HG03342 (cell line): ENCODE data around the gene MBD4.
"Not testable (repeated sequence)": the region's sequence is repeated elsewhere in the genome, so short reads cannot be mapped to it uniquely, and the experiment has no call there.

Experiments
- ATAC-seq: cut with Tn5 transposase; IDR thresholded peaks from one replicate; pipeline ENCODE4 v1.9.1; 2021; ENCODE audit warnings: mild to moderate bottlenecking, moderate library complexity; ENCODE audit not compliant: unreplicated experiment

The MBD4 gene

GRCh38 chr3:129439817-129440617 lies at the start of gene MBD4, which contains the start of gene IFT122:
MBD4 (minus strand) TSS chr3:129439948; CDS start chr3:129439833, 115 bp downstream.
IFT122 (plus strand) TSS chr3:129440224; CDS start chr3:129440331, 107 bp downstream.
- ATAC-seq, result peak; percentile 89

- not testable (repeated sequence) for ATAC-seq
Measured at GRCh38 chr3:129489258-129489657, 49.5 kb upstream of the MBD4 start.

- ATAC-seq, result not testable (repeated sequence)
Measured at GRCh38 chr3:129487868-129488335, 48.2 kb upstream of the MBD4 start.

- no peak for ATAC-seq
Measured at GRCh38 chr3:129487183-129487867, 47.6 kb upstream of the MBD4 start.

- no peak for ATAC-seq
Measured at GRCh38 chr3:129486664-129487035, 46.9 kb upstream of the MBD4 start.

GRCh38 chr3:129485721-129486663 lies 46.2 kb upstream of the MBD4 start:
- ATAC-seq, result no peak

- not testable (repeated sequence) for ATAC-seq
Measured at GRCh38 chr3:129485146-129485545, 45.4 kb upstream of the MBD4 start.

GRCh38 chr3:129483870-129484269 lies 44.1 kb upstream of the MBD4 start:
- no peak for ATAC-seq

GRCh38 chr3:129482721-129483120 lies 43.0 kb upstream of the MBD4 start:
- ATAC-seq, result no peak

- no peak for ATAC-seq
Measured at GRCh38 chr3:129481766-129482332, 42.1 kb upstream of the MBD4 start.

GRCh38 chr3:129481225-129481765 lies 41.5 kb upstream of the MBD4 start:
- not testable (repeated sequence) for ATAC-seq

GRCh38 chr3:129476586-129476985 lies 36.8 kb upstream of the MBD4 start:
- ATAC-seq, result no peak

- ATAC-seq, result no peak
Measured at GRCh38 chr3:129475863-129476262, 36.1 kb upstream of the MBD4 start.

GRCh38 chr3:129474984-129475804 lies 35.4 kb upstream of the MBD4 start:
- no peak for ATAC-seq

GRCh38 chr3:129473769-129474152 lies 34.0 kb upstream of the MBD4 start:
- ATAC-seq, result no peak

GRCh38 chr3:129473067-129473768 lies 33.5 kb upstream of the MBD4 start:
- ATAC-seq, result no peak

GRCh38 chr3:129470861-129471260 lies 31.1 kb upstream of the MBD4 start:
- no peak for ATAC-seq

GRCh38 chr3:129469026-129469425 lies 29.3 kb upstream of the MBD4 start:
- no peak for ATAC-seq

GRCh38 chr3:129467932-129468331 lies 28.2 kb upstream of the MBD4 start:
- no peak for ATAC-seq
